K562 (cell line): ENCODE measurements around the gene PBRM1. TPM values are rescaled to one million over a fixed set of nuclear protein-coding genes. Genes with fewer than 3 reads are reported as not detected.
A peak's percentile ranks its signal among the peaks of the same experiment; 100 is the strongest.

ENCODE experiments used
- FOXP1 ChIP-seq: sonication (generic); formaldehyde crosslinking; IDR thresholded peaks from 2 replicates; pipeline ENCODE4 v1.8.0; 2022; ENCODE audit warnings: mild to moderate bottlenecking, missing genetic modification reagents
- GABPA ChIP-seq: fragments of 200-800 bp; sonication (Bioruptor generic); conservative IDR thresholded peaks from 2 replicates; pipeline ENCODE4 v1.6.1; 2016; ENCODE audit warnings: low read depth, missing genetic modification characterization, missing compliant biosample characterization
- POLR3G ChIP-seq: IDR thresholded peaks from 2 replicates; pipeline ENCODE4 v1.6.1; 2011; ENCODE audit not compliant: insufficient read length, insufficient replicate concordance; ENCODE audit errors: extremely low read depth
- RBM14 ChIP-seq: fragments of 200-400 bp; formaldehyde crosslinking; IDR thresholded peaks from 2 replicates; pipeline ENCODE4 v1.6.1; 2018; ENCODE audit warnings: low read depth, mild to moderate bottlenecking, low read length, moderate library complexity, borderline replicate concordance; ENCODE audit not compliant: insufficient read depth
- RUNX1 ChIP-seq: sonication (generic); IDR thresholded peaks from 2 replicates; pipeline ENCODE4 v1.6.1; 2016; ENCODE audit warnings: antibody characterized with exemption, low read depth
- THRAP3 ChIP-seq: fragments of 450-650 bp; IDR thresholded peaks from 2 replicates; pipeline ENCODE4 v1.6.1; 2016; ENCODE audit warnings: mild to moderate bottlenecking, inconsistent platforms, borderline replicate concordance
- ZFP30 ChIP-seq: fragments of 250-450 bp; sonication (Bioruptor Pico); IDR thresholded peaks from 2 replicates; pipeline ENCODE4 v1.8.0; 2022; ENCODE audit warnings: moderate library complexity, mild to moderate bottlenecking, inconsistent platforms, borderline replicate concordance
- ZKSCAN1 ChIP-seq: fragments of 150-350 bp; IDR thresholded peaks from 2 replicates; pipeline ENCODE4 v1.6.1; 2016; ENCODE audit warnings: low read depth, low read length
- ZNF445 ChIP-seq: fragments of 250-450 bp; sonication (Bioruptor Pico); IDR thresholded peaks from 2 replicates; pipeline ENCODE4 v1.4.0; 2020; ENCODE audit warnings: low read depth, mild to moderate bottlenecking, moderate library complexity
- ZNF699 ChIP-seq: fragments of 250-450 bp; sonication (Bioruptor Pico); IDR thresholded peaks from 2 replicates; pipeline ENCODE4 v1.8.0; 2021; ENCODE audit warnings: mild to moderate bottlenecking, moderate library complexity; ENCODE audit not compliant: insufficient replicate concordance
- ZNF778 ChIP-seq: fragments of 450-650 bp; formaldehyde crosslinking; IDR thresholded peaks from 2 replicates; pipeline ENCODE4 v1.4.0; 2020; ENCODE audit warnings: mild to moderate bottlenecking, moderate library complexity
- polyA plus RNA-seq, 8 experiments: library from polyadenylated mRNA; depleted of rRNA in 4 of 8; stranded (reverse) in 5 of 8; unstranded in 3 of 8; fragments of >200 nt; fragmentation: Nextera tagmentation in 2 of 8; fragmentation: Illumina TruSeq in 1 of 8; extraction: Ambion mirVana in 2 of 8; extraction: Trizol in 1 of 8; gene quantifications; 2 replicates each; pipeline versions ENCODE4 v1.2.1 to v1.2.3, GENCODE V29; 2011 to 2014; ENCODE audit warnings: inconsistent platforms in 1 of 8, missing spikeins in 1 of 8
- total RNA-seq, 7 experiments: library from RNA; depleted of rRNA in 6 of 7; stranded (reverse); fragments of >200 nt in 6 of 7; fragmentation: Illumina TruSeq in 2 of 7; extraction: Trizol in 2 of 7; gene quantifications; 2 replicates each; pipeline versions ENCODE4 v1.2.1 to v1.2.3, GENCODE V29; 2011 to 2021; ENCODE audit warnings: low replicate concordance in 1 of 7
- TF ChIP-seq, protein P1 (sequence below): sonication (generic); formaldehyde crosslinking; IDR thresholded peaks from 2 replicates; pipeline ENCODE4 v1.4.0; 2020; ENCODE audit warnings: mild to moderate bottlenecking, missing genetic modification reagents
- TF ChIP-seq, protein P2 (sequence below): fragments of 450-650 bp; IDR thresholded peaks from 2 replicates; pipeline ENCODE4 v1.7.1; 2018; ENCODE audit warnings: mild to moderate bottlenecking, low read depth; ENCODE audit not compliant: partially characterized antibody
- TF ChIP-seq, protein P3 (sequence below): sonication (generic); formaldehyde crosslinking; IDR thresholded peaks from 2 replicates; pipeline ENCODE4 v1.8.0; 2022; ENCODE audit warnings: missing genetic modification reagents, mild to moderate bottlenecking, moderate library complexity, borderline replicate concordance
- TF ChIP-seq, protein P4 (sequence below): fragments of 450-650 bp; formaldehyde crosslinking; IDR thresholded peaks from 2 replicates; pipeline ENCODE4 v1.4.0; 2020; ENCODE audit warnings: mild to moderate bottlenecking, moderate library complexity
- TF ChIP-seq, protein P5 (sequence below), 2 experiments: fragments of 250-450 bp in 1 of 2; fragments of 450-650 bp in 1 of 2; sonication (Bioruptor Pico) in 1 of 2; IDR thresholded peaks; 2 replicates each; pipeline versions ENCODE4 v1.6.1 to v1.8.0; 2016 to 2021; ENCODE audit warnings: mild to moderate bottlenecking in 2 of 2, moderate library complexity in 2 of 2, missing compliant biosample characterization in 1 of 2, missing genetic modification characterization in 1 of 2

Gene PBRM1
- total and polyA plus RNA-seq, 9 of the 15 experiments (the other 6 are each of a cell fraction or from before 2014, with no cell fraction given) = 3.9 to 31.8 (median 19.0) TPM

GRCh38 chr3:52685709-52686691 lies at the start of gene PBRM1, which contains the start of gene GNL3 (continued):
- TF ChIP-seq, protein P1, sequence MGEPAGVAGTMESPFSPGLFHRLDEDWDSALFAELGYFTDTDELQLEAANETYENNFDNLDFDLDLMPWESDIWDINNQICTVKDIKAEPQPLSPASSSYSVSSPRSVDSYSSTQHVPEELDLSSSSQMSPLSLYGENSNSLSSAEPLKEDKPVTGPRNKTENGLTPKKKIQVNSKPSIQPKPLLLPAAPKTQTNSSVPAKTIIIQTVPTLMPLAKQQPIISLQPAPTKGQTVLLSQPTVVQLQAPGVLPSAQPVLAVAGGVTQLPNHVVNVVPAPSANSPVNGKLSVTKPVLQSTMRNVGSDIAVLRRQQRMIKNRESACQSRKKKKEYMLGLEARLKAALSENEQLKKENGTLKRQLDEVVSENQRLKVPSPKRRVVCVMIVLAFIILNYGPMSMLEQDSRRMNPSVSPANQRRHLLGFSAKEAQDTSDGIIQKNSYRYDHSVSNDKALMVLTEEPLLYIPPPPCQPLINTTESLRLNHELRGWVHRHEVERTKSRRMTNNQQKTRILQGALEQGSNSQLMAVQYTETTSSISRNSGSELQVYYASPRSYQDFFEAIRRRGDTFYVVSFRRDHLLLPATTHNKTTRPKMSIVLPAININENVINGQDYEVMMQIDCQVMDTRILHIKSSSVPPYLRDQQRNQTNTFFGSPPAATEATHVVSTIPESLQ = no peak
- peak; percentile 77 for TF ChIP-seq FOXP1 (CRISPR knock-in tag)
- no peak for TF ChIP-seq ZFP30
- no peak for TF ChIP-seq THRAP3
- TF ChIP-seq RUNX1 = no peak
- no peak for TF ChIP-seq ZNF699
- TF ChIP-seq ZNF445 = no peak
- TF ChIP-seq, protein P2, sequence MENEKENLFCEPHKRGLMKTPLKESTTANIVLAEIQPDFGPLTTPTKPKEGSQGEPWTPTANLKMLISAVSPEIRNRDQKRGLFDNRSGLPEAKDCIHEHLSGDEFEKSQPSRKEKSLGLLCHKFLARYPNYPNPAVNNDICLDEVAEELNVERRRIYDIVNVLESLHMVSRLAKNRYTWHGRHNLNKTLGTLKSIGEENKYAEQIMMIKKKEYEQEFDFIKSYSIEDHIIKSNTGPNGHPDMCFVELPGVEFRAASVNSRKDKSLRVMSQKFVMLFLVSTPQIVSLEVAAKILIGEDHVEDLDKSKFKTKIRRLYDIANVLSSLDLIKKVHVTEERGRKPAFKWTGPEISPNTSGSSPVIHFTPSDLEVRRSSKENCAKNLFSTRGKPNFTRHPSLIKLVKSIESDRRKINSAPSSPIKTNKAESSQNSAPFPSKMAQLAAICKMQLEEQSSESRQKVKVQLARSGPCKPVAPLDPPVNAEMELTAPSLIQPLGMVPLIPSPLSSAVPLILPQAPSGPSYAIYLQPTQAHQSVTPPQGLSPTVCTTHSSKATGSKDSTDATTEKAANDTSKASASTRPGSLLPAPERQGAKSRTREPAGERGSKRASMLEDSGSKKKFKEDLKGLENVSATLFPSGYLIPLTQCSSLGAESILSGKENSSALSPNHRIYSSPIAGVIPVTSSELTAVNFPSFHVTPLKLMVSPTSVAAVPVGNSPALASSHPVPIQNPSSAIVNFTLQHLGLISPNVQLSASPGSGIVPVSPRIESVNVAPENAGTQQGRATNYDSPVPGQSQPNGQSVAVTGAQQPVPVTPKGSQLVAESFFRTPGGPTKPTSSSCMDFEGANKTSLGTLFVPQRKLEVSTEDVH = peak; percentile 67
- no peak for TF ChIP-seq ZNF778 (CRISPR knock-in tag)
- TF ChIP-seq, protein P3, sequence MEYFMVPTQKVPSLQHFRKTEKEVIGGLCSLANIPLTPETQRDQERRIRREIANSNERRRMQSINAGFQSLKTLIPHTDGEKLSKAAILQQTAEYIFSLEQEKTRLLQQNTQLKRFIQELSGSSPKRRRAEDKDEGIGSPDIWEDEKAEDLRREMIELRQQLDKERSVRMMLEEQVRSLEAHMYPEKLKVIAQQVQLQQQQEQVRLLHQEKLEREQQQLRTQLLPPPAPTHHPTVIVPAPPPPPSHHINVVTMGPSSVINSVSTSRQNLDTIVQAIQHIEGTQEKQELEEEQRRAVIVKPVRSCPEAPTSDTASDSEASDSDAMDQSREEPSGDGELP = peak; percentile 72
- TF ChIP-seq, protein P4, sequence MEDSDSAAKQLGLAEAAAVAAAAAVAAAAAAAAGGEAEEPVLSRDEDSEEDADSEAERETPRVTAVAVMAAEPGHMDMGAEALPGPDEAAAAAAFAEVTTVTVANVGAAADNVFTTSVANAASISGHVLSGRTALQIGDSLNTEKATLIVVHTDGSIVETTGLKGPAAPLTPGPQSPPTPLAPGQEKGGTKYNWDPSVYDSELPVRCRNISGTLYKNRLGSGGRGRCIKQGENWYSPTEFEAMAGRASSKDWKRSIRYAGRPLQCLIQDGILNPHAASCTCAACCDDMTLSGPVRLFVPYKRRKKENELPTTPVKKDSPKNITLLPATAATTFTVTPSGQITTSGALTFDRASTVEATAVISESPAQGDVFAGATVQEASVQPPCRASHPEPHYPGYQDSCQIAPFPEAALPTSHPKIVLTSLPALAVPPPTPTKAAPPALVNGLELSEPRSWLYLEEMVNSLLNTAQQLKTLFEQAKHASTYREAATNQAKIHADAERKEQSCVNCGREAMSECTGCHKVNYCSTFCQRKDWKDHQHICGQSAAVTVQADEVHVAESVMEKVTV (CRISPR knock-in tag) = no peak
- 0 out of 2 replicates have a peak, but pooled peaks have one; percentile 48 for TF ChIP-seq ZKSCAN1
- TF ChIP-seq POLR3G = no peak
- TF ChIP-seq, protein P5, sequence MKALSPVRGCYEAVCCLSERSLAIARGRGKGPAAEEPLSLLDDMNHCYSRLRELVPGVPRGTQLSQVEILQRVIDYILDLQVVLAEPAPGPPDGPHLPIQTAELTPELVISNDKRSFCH (CRISPR knock-in tag; IDR thresholded peaks at IDR 0.05) = no peak
- TF ChIP-seq, protein P5 (tag; IDR thresholded peaks at IDR 0.05) = no peak
- TF ChIP-seq RBM14 = no peak
- peak; percentile 60 for TF ChIP-seq GABPA (tag)
